NCI-H187 treated with DMSO at 0.1 percent for 48 hours (cell line): ENCODE results near the gene TAS2R41.

ENCODE experiments used
- DNase-seq: peaks from one replicate; lab custom pipeline; 2025; lab: John Stamatoyannopoulos, UW

Gene TAS2R41, protein sequence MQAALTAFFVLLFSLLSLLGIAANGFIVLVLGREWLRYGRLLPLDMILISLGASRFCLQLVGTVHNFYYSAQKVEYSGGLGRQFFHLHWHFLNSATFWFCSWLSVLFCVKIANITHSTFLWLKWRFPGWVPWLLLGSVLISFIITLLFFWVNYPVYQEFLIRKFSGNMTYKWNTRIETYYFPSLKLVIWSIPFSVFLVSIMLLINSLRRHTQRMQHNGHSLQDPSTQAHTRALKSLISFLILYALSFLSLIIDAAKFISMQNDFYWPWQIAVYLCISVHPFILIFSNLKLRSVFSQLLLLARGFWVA

DNA sequence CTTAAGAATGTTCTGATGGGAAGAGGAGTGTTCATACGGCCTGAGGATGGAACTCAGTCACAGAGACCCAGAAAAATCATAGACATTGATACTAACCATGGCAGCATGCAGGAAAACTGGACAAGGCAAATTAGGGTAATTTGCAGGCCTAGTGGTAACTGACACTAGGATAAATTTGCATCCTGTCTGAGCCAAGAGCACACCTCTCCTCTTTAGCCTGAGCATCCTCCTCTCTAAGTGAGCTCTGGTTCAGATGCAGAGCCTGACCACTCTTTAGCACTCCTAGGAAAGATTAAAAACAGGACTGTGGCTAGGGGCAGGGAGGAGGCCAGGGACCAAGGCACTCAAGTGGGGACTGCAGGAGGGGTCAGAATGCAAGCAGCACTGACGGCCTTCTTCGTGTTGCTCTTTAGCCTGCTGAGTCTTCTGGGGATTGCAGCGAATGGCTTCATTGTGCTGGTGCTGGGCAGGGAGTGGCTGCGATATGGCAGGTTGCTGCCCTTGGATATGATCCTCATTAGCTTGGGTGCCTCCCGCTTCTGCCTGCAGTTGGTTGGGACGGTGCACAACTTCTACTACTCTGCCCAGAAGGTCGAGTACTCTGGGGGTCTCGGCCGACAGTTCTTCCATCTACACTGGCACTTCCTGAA is at the start of gene TAS2R41:
TSS of gene TAS2R41 (plus strand) at position 373 of the 650 bp plus-strand sequence. CDS start at position 373, 0 bp downstream.
- DNase-seq = no peak

DNA sequence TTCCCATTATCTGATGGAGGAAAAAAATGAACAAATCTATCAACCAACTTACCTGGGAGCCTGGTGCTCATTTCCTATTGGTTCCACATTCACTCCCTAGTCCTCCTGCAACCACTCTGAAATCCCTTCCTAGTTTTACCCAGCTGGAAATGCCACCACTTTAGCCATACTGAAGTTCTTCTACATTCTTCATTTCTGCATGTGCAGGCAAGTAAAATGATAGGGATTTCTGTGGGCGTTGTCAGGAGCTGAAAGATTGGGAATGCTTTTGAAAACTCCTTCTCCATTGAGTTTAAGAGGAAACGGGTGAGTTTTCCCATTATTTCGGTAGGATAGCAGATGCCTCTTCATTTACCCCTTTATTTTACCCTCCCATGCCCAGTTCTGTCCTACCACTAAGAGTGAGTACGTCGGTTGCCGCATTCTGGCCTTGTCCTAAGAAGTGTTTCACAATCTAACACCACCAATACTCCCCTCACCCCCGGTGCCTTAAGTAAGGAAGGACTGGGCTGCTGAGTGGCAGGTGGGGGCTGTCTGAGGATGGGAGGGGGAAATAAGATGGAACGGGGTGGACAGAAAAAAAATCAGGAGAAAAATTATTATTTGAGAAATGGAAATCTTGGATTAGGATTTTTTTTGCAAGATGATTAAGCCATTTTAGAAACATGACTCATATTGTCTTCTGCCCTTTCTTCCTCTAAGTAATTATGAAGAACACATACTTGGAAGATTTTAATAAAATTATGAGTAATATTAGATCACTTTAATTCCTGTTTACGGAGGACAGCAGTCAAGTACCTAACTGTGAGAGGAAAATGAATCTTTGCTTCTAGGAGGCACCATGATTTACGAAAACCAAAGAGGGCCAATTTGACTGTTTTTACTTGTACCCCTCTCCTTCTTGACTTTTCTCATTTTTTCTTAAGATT is 47.6 kb upstream of the TAS2R41 start:
- DNase-seq = no peak

DNA sequence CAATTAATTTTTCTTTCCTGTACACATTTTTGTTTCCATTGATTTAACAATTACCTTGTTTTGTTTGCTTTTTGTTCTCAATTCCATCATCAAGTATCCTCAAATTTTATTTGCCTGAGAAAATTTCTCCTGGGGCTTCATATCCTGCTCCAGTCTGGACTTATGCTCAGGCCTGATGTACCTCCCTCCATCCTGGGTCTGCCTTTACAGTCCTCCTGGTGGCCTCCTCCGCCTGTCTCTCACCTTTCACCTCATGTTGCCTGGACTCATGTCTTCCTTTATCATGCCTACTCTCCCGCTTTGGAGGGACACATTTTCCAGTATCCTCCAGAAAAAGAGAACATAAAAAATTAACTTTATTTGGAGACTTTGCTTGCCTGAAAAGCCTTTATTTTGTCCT is 46.6 kb upstream of the TAS2R41 start:
- DNase-seq = no peak

DNA sequence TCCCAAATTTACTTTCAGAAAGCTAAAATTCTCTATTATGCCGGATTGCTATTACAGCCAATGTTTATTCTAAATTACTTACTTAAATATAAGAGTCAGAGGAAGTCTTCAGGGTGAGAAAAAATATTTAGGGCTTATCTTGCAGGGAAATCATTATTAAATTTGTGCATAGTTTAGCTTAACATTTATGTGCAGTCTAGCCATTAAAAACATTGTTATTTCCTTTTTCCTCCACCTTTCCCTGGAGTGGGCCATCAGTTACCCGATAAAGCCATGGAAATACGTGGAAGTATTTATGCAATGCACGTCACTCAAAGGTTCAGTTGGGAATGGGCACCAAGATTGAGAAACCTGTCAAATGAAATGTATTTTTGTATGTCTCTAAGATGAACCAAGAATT is 43.9 kb upstream of the TAS2R41 start:
- DNase-seq = no peak

DNA sequence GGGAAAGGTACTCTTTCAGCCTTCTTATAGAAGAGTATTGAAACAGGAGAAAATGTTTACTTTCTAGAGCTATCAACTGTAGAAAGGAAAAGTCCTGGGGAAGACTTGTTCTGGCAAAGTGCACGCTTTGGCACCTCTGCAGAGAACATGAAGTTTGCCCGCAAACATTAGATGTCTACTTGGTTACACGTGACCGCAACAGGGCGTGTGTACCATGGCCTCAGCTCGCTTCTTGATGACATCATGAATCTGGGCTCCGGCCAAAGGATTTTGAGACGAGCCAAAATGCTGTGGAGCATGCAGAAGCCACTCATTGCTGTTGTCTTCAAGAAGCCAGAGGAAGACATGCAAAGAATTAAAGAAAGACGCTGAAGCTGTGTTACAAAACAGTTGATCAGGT is 43.0 kb upstream of the TAS2R41 start:
- DNase-seq = no peak

DNA sequence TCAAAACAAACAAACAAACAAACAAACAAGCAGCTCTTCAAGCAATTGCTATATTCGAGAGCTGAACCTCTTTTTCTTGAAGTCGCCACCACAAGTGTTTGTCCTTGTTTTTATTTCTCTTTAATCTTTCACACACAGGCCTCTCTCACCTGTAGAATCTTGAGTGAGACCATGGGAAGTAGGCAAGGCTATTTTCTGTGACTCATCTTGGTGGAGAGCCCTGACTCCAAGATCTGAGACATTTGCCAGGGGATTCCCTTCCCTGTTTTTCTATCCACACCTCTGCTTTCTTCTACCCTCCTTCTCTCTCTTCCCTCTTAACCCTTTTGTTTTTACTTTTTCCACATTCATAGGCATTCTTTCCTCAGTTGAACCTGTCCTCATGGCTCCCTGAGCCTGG is 42.4 kb upstream of the TAS2R41 start:
- DNase-seq = no peak

DNA sequence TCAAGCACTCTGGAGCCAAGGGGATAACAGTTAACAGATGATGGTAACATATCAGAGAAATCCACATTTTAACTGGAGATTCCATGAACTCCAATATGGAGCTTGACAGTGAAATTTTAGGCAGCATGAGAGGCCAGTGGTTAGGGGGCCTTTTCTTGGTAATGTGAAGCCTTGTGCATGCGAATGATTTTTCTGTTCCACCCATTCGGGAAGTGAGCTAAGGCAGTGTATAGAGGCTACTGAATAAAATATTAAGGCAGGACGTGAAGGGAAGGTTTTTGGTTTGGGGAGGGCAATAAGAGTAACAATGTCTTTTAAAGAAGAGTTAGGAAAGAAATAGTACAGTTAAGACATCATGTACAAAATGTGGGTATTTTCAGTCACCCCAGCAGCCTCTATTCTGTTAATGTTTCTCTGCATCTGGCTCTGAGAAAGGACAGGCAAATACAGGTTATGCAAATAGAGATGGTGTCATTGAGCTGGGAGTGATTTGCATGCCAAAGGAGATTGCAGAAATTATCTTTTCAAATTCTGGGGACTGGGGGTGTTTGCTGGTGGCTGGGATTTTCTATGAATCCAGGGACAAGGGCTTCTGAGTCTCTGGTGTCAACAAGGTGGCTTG is 41.2 kb upstream of the TAS2R41 start:
- no peak for DNase-seq

DNA sequence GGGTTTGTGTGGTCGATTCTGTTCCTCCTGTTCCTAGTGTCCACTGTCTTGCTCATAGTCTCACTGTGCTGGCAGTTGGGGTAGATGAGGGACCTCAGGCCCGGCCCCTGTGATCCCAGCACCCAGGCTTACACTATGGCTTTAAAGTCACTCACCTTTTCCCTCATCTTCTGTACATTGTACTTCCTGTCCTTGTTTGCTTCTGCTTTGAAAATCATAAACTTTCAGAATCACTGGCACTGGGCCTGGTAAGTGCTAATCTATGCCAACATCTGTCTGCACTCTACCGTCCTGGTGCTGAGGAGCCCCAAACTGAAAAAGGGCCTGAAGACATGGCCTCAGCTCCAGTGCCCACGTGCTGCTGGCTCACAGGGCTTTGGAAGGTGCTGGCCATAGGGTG is 40.1 kb upstream of the TAS2R41 start:
- no peak for DNase-seq

DNA sequence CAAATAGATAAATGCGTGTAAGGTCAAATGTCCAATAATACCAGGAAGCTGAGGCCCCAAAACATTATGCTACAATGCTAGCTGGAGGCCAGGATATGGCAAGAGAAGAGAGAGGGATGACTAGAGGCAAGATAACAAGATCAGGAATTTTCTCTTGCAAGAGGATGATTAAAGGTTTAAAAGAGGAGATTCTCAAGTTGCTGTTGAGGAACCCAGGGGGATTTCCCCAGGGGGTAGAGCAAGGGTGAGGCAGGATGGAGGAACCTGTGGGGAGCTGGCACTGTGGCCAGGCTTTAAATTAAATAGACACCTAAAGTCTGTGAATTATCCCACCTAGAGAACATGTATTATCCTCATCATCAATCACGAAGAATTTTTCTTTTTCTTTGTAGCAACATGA is 37.8 kb upstream of the TAS2R41 start:
- no peak for DNase-seq

DNA sequence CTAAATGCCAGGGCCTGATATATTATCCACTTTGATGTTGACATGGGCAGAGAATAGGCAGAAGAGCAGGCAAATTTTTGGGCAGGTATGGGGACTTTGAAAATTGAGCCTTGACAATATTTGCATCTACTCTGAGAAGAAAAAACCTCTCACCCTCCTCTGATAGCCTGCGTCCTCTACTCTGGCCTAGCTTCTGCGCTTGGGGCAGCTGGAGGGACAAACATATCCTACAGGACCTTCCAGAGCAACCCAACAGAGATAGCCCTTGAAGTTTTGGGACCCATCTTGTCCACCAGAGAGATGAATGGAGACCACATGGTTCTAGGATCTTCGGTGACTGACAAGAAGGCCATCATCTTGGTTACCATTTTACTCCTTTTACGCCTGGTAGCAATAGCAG is 34.5 kb upstream of the TAS2R41 start, which contains the start of gene TAS2R60:
TSS of gene TAS2R60 (plus strand) at position 301 of the 400 bp plus-strand sequence. CDS start at position 301, 0 bp downstream.
- DNase-seq = no peak

DNA sequence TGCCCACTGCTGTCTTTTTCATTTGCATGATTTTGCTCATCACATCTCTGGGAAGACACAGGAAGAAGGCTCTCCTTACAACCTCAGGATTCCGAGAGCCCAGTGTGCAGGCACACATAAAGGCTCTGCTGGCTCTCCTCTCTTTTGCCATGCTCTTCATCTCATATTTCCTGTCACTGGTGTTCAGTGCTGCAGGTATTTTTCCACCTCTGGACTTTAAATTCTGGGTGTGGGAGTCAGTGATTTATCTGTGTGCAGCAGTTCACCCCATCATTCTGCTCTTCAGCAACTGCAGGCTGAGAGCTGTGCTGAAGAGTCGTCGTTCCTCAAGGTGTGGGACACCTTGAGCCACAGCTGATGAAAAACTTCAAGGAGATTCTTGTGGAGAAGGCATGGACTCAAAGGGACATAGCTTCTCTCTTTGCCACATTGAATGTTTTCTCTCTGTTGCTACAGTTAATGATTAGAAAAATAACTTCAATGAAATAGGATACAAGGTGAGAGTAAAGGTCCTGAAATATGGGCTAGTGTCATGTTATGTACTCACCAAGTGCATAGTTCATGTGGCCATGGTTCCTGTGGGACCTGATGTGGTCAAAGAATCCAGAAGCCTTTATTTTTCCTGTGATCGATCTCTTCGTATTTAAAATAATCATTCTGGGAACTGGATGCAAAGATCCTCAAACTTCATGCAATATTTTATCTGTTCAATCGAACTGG is 33.5 kb upstream of the TAS2R41 start:
- DNase-seq = no peak

DNA sequence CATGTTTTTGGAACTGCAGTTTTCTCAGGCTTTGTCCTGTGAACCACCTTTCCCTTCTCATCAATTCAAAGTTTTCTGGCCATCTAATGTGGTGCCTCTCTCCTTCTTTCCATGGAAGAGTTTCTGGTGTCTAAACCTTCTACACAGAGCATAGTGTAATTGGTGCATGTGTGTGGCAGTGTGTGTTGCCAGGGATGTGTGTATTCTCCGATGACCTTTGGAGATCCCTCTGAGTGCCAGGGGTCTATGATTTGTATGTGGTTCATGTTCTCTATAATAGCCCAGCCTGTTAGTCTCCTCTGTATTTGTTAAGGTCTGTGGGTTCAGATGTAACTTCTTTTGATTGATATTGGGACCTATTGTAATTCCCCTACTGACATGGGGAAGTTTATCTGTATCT is 32.9 kb upstream of the TAS2R41 start:
- no peak for DNase-seq

DNA sequence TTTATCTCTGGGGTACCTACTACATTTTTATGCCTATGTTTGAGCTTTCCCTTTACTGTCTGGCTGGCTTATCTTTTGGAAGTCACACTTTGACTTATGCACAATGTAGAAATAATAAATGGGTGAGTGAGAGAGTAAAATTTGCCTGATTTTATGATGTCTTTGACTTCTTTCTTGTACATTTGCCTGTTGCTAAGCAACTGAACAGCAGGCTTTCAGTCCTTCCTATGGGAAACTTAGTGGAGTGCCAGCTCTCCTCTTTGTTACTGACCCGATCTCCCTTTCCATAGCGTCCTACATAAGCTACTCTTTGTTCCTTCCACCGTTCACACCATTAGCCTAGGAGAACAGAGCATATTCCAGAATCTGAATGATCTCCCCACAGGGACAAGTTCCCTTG is 30.2 kb upstream of the TAS2R41 start:
- DNase-seq = no peak

DNA sequence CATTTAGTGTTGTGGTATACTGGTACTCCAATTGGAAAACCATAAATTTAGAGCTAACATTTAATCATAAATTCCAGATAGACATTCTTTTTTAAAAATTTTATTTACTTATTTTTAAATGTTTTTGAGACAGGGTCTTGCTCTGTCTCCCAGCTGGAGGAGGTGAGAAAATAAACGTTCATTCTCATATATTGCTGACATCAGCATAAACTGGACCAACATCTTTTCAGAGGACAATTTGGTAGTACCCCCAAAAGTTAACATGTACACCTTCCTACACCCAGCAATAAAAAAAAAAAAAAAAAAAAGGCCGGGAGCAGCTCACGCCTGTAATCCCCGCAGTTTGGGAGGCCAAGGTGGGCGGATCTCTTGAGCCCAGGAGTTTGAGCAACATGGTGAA is 29.2 kb upstream of the TAS2R41 start:
- no peak for DNase-seq

DNA sequence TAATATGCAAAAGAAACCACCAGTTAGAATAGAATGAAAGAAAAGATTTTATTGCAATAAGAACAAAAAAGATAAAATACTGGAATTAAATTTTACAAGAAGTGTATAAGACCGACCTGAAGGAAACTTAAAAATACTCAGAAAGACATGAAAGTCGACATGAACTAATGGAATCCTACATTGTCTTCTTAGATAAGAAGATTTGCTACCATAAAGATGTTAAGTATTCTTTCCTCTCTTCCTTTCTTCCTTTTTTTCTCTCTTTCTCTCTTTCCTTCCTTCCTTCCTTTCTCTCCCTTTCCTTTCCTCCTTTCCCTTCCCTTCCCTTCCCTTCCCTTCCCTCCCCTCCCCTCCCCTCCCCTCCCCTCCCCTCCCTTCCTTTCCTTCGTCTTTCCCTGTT is 27.9 kb upstream of the TAS2R41 start:
- DNase-seq = no peak

DNA sequence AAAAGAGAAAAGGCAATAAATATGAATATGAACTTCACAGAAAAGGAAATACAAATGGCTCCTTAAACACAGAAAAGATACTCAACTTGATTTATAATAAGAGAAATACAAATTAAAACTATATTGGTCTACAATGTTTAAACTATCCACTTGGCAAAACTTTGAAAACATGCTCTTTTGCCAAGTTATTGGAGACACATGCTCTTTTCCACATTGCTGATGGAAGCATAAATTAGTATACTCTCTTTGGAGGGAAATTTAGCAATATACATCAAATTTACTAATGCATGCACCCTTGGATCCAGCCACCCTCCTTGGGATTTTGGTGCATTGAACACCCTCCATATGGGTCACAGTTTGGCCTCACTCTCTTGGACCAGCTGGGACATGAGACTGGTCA is 26.6 kb upstream of the TAS2R41 start:
- DNase-seq = no peak

DNA sequence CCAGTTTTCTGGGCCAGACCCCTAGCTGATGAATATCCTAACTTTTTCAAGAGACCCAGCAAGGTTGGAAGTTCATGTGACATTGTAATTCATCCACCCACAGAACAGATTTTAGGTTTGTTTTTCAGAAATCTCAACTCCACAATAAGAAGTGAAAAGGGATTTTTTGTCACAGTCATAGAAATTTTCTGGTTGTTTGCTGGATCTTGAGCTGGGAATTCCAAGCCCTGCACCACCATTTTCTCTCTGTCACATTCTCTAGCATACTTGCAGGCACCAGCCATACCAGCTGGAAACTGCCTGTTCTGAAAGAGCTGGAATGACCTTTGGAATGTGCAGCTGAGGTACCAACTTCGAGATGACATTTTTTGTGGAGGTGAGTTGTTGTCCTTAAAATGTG is 25.9 kb upstream of the TAS2R41 start:
- no peak for DNase-seq

DNA sequence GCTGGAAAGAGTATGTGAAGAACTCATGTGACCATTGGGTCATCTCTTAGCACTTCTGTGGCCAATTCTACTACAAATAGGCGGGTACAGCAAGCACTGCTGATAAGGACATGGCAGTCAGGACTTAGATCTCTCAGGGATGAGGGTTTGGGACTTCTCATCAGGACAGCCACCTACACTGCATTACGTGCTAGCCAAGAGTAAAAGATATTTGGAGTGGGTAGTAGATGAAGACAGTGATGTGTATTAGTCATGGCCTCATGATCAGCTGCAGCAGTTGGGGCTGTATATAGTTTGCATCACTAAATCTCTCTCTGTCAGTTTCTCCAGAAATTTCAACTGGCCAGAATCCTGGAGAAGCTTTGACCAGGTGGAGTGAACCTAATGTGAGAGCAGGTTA is 25.2 kb upstream of the TAS2R41 start:
- no peak for DNase-seq

DNA sequence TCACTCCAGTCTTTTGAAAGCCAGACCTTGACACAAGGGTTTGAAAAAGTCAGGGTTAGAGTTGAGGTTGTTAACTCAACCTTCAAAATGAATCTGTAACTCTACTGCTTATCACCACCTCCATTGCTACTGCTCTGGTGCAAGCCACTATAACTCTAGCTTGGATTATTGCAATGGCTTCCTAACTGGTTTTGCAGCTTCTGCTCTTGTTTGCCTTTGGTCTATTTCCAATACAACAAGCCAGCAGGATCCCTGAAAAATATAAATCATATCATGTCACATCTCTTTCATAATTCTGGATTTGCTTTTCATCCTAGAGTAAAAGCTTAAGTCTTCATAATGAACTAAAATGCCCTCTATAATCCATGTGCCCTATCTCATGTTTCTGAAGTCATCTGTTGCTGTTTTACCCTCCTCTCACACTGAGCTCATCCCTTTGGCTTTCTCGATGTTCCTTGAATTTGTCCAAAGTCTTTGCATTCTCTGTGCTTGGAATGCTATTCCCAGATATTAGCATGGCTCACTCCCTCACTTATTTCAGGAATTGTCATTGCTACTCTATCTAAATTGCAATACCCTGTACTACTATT is 23.5 kb upstream of the TAS2R41 start:
- no peak for DNase-seq

DNA sequence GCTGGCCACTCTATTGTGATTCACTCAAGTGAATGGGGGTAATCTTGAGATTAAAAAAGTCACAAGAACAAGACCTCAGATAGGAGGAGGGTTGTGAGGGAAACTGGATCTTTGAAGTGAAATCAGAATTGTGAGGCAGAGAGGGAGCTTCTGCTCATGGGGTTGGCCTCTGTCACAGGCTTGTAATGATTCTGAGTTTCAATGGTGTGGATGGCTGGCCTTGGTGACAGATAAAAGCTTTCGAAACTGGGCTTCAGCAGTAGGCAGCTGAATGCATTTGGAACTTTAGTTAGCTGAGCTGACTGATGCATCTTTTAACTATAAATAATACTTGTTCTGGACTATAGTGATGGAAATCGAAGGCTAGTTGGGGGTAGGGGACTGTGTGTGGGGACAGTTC is 22.2 kb upstream of the TAS2R41 start:
- DNase-seq = no peak

DNA sequence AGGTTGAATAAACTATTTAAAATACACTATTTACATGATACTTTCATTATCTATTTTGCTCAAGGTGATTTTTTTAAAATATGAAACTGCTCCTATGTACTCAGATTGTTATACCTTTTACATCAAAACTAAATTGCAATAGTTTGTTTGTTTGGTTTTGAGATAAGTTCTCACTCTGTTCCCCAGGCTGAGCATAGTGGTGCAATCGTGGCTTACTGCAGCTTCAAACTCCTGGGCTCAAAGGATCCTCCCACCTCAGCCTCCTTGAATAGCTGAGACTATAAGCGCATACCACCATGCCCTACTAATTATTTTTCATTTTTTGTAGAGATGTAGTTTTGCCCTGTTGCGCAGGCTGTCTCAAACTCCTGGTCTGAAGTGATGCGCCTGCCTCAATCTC is 21.7 kb upstream of the TAS2R41 start:
- no peak for DNase-seq
